ENCODE measurements around the gene PCDHA7. TPM values are rescaled to one million over a fixed set of nuclear protein-coding genes. Genes with fewer than 3 reads are reported as not detected.

PCDHA7 gene
- total and polyA plus RNA-seq, 2 of the 4 experiments (the other 2 are of a cell fraction), result 0.10 to 0.18 TPM

DNA sequence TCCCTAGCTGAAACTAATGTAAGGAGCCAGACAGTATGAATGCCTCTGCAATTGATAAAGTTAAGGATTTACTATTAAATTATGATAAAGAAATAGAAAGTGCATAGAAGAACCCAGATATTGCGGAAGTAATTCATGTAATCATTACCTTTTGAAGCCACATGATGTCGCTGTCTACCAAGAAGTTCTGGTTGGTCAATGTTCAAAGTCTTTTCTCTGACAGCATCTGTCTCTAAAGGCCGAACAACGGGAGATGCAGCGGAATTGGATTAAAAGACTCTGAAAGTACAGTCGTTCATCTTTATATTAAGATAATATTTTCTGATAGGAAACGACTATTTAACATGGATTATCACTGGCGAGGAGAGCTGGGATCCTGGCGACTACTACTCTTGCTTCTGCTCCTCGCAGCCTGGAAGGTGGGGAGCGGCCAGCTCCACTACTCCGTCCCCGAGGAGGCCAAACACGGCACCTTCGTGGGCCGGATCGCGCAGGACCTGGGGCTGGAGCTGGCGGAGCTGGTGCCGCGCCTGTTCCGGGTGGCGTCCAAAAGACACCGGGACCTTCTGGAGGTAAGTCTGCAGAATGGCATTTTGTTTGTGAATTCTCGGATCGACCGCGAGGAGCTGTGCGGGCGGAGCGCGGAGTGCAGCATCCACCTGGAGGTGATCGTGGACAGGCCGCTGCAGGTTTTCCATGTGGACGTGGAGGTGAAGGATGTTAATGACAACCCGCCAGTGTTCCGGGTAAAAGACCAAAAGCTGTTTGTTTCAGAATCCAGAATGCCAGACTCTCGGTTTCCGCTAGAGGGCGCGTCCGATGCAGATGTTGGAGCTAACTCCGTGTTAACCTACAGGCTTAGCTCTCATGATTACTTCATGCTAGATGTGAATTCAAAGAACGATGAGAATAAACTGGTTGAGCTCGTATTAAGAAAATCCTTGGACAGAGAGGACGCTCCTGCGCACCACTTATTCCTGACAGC lies 7.2 kb downstream of the PCDHA7 start, which contains the start of gene PCDHA8:
TSS of gene PCDHA8 (plus strand) at position 210 of the 985 bp plus-strand sequence. CDS start at position 345, 135 bp downstream.
- TF ChIP-seq, protein P1, sequence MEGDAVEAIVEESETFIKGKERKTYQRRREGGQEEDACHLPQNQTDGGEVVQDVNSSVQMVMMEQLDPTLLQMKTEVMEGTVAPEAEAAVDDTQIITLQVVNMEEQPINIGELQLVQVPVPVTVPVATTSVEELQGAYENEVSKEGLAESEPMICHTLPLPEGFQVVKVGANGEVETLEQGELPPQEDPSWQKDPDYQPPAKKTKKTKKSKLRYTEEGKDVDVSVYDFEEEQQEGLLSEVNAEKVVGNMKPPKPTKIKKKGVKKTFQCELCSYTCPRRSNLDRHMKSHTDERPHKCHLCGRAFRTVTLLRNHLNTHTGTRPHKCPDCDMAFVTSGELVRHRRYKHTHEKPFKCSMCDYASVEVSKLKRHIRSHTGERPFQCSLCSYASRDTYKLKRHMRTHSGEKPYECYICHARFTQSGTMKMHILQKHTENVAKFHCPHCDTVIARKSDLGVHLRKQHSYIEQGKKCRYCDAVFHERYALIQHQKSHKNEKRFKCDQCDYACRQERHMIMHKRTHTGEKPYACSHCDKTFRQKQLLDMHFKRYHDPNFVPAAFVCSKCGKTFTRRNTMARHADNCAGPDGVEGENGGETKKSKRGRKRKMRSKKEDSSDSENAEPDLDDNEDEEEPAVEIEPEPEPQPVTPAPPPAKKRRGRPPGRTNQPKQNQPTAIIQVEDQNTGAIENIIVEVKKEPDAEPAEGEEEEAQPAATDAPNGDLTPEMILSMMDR (conservative IDR thresholded peaks at IDR 0.05; ENCODE audit: low read depth, low read length), result 0 out of 2 replicates have a peak, but pooled peaks have one; percentile 1
- TF ChIP-seq MXI1 (IDR thresholded peaks at IDR 0.05; ENCODE audit: borderline replicate concordance, low read depth, low read length) (no peak), MAZ (IDR thresholded peaks at IDR 0.05; ENCODE audit: borderline replicate concordance, low read depth, low read length) (no peak), MAFK (IDR thresholded peaks at IDR 0.05; ENCODE audit: low read depth, low read length) (no peak), SMC3 (IDR thresholded peaks at IDR 0.05; ENCODE audit: low read depth, low read length) (no peak)
- TF ChIP-seq, protein P2, sequence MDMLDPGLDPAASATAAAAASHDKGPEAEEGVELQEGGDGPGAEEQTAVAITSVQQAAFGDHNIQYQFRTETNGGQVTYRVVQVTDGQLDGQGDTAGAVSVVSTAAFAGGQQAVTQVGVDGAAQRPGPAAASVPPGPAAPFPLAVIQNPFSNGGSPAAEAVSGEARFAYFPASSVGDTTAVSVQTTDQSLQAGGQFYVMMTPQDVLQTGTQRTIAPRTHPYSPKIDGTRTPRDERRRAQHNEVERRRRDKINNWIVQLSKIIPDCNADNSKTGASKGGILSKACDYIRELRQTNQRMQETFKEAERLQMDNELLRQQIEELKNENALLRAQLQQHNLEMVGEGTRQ (IDR thresholded peaks at IDR 0.05; ENCODE audit: low read depth, low read length), result no peak
- Histone ChIP-seq H3K27me3 (ENCODE audit: control insufficient read depth, insufficient read depth, low read length) (no peaks in the 10 kb centered on the region), H4K8ac (ENCODE audit: low read depth in 2 of 2, low read length in 2 of 2) (no peak within 1 kb of the TSS), H3K4me1 (ENCODE audit: control insufficient read depth, insufficient read depth, low read length) (no peaks in the 10 kb centered on the region), H3K23ac (ENCODE audit: low read depth, low read length) (no peak within 1 kb of the TSS), H3K4ac (ENCODE audit: low read depth, low read length) (no peak within 1 kb of the TSS), H3K4me3 (ENCODE audit: insufficient read depth, low read depth, low read length) (no peak within 1 kb of the TSS), H3K56ac (ENCODE audit: extremely low read depth, insufficient read depth, low read length) (no peak within 1 kb of the TSS), H3K9ac (ENCODE audit: low read depth, low read length) (no peak within 1 kb of the TSS), H3K36me3 (ENCODE audit: control insufficient read depth, insufficient read depth, low read length) (no peaks in the 10 kb centered on the region), H4K20me1 (ENCODE audit: insufficient read depth, low read length) (no peaks in the 10 kb centered on the region), H4K5ac (ENCODE audit: low read depth, low read length) (no peak within 1 kb of the TSS), H3K79me1 (ENCODE audit: low read depth in 1 of 2, low read length in 2 of 2) (no peaks in the 10 kb centered on the region), H3K4me2 (ENCODE audit: low read depth, low read length) (no peak within 1 kb of the TSS), H2AFZ (replicated peaks; ENCODE audit: low read length, poor library complexity) (no peak within 1 kb of the TSS), H3K14ac (replicated peaks; ENCODE audit: low read depth, low read length) (no peak within 1 kb of the TSS), H2BK20ac (ENCODE audit: low read depth, low read length) (no peak within 1 kb of the TSS), H3K18ac (ENCODE audit: low read depth, low read length) (no peak within 1 kb of the TSS), H2AK5ac (ENCODE audit: low read depth, low read length) (no peak within 1 kb of the TSS), H3K9me3 (ENCODE audit: control insufficient read depth, insufficient read depth, low read length) (peaks cover 17% of the 10 kb centered on the region), H2AK9ac (replicated peaks; ENCODE audit: low read depth, low read length, poor library complexity) (no peak within 1 kb of the TSS), H3K27ac (ENCODE audit: insufficient read depth, low read length) (no peak within 1 kb of the TSS), H2BK15ac (ENCODE audit: low read depth, low read length) (no peak within 1 kb of the TSS), H2BK5ac (ENCODE audit: low read depth, low read length, poor library complexity, severe bottlenecking) (no peak within 1 kb of the TSS), H2BK120ac (ENCODE audit: low read depth, low read length) (no peak within 1 kb of the TSS), H3K9me1 (ENCODE audit: insufficient read depth, low read length) (no peaks in the 10 kb centered on the region), H4K91ac (ENCODE audit: insufficient read depth, low read depth, low read length) (no peak within 1 kb of the TSS)
- 11% methylated on average over 12 of the region's 47 CpGs; no CpG with 5 or more reads in 1 of the 2 experiments for WGBS, 2 experiments (ENCODE audit: extremely low coverage in 2 of 2, insufficient read length in 1 of 2)
- intact Hi-C loops (cut with micrococcal nuclease), result no loop called here
- in situ Hi-C loops (cut with MboI; ENCODE audit: low sequenced_read_pairs), result no loop called here
- DNase-seq (no peak), ATAC-seq (ENCODE audit: low read depth) (no peak)
- BruUV-seq (replicated peaks), result no TSS peak
- dilution Hi-C loops (cut with HindIII; ENCODE audit: low sequenced_read_pairs, unreplicated experiment), result no loop called here
- ChIA-PET POLR2A (ENCODE audit: unreplicated experiment) (no interaction called here), CTCF (no interaction called here)

All from IMR-90 (cell line).